PC-3 (cell line): ENCODE results near the gene MACROD1. TPM values are rescaled to one million over a fixed set of nuclear protein-coding genes. Genes with fewer than 3 reads are reported as not detected.

Experiments used
- ATAC-seq: fragments of 200-7000 bp; cut with Tn5 transposase; 2 replicates; pipeline ENCODE4 v1.9.1; 2020; ENCODE audit warnings: mild to moderate bottlenecking, moderate library complexity
- BruUV-seq: library from RNA; stranded (reverse); fragments of 400-500 nt; replicated peaks from 2 replicates; lab custom pipeline; 2021; lab: Mats Ljungman, UMichigan
- CTCF ChIA-PET: fragments of 300-600 bp; sonication (Branson Sonifier 250); formaldehyde crosslinking; loops from one replicate; lab custom pipeline; 2022; ENCODE audit warnings: antibody characterized with exemption; lab: Charles Lee
- POLR2A ChIA-PET: fragments of 300-600 bp; sonication (Branson Sonifier 250); formaldehyde crosslinking; loops from one replicate; lab custom pipeline; 2022; ENCODE audit warnings: antibody characterized with exemption; ENCODE audit not compliant: unreplicated experiment; lab: Charles Lee
- DNase-seq: peaks from one replicate; pipeline ENCODE4 v3.0.0-alpha.2; 2015
- H2AFZ ChIP-seq: fragments of 300-600 bp; sonication (generic); 2 replicates; pipeline ENCODE4 v1.6.0; 2016; ENCODE audit warnings: antibody characterized with exemption, low read length
- H3F3A ChIP-seq: fragments of 300-600 bp; sonication (generic); one replicate; pipeline ENCODE4 v1.6.0; 2017; ENCODE audit warnings: antibody characterized with exemption, low read length, control low read depth, mild to moderate bottlenecking; ENCODE audit not compliant: unreplicated experiment
- H3K27ac ChIP-seq: fragments of 300-600 bp; sonication (generic); 2 replicates; pipeline ENCODE4 v1.5.1; 2016; ENCODE audit warnings: mild to moderate bottlenecking, low read length
- H3K27me3 ChIP-seq: fragments of 300-600 bp; sonication (generic); 2 replicates; pipeline ENCODE4 v1.6.1; 2016; ENCODE audit warnings: low read length, mixed read lengths
- H3K36me3 ChIP-seq: fragments of 300-600 bp; sonication (generic); 2 replicates; pipeline ENCODE4 v1.6.1; 2016; ENCODE audit warnings: low read depth, mixed run types, low read length, mixed read lengths
- H3K4me1 ChIP-seq: fragments of 300-600 bp; sonication (generic); 2 replicates; pipeline ENCODE4 v1.5.1; 2016; ENCODE audit warnings: low read length; ENCODE audit not compliant: insufficient read depth
- H3K4me2 ChIP-seq: fragments of 300-600 bp; sonication (generic); 2 replicates; pipeline ENCODE4 v1.6.0; 2016; ENCODE audit warnings: low read length
- H3K4me3 ChIP-seq: fragments of 300-600 bp; sonication (generic); 2 replicates; pipeline ENCODE4 v1.5.1; 2016; ENCODE audit warnings: mild to moderate bottlenecking, low read length, mixed read lengths
- H3K79me2 ChIP-seq: fragments of 300-600 bp; sonication (generic); 2 replicates; pipeline ENCODE4 v1.6.1; 2017; ENCODE audit warnings: low read length, mixed read lengths
- H3K9ac ChIP-seq: fragments of 300-600 bp; sonication (generic); 2 replicates; pipeline ENCODE4 v1.6.0; 2016; ENCODE audit warnings: mild to moderate bottlenecking, low read length
- H3K9me2 ChIP-seq: fragments of 300-600 bp; sonication (generic); replicated peaks from 2 replicates; pipeline ENCODE4 v1.6.1; 2016; ENCODE audit warnings: mixed run types, low read length, mixed read lengths
- H3K9me3 ChIP-seq: fragments of 300-600 bp; sonication (generic); 2 replicates; pipeline ENCODE4 v1.6.1; 2016; ENCODE audit warnings: low read length, mixed read lengths
- H4K20me1 ChIP-seq: fragments of 300-600 bp; sonication (generic); 2 replicates; pipeline ENCODE4 v1.6.1; 2016; ENCODE audit warnings: low read length, mixed read lengths
- EZH2 ChIP-seq: fragments of 300-600 bp; sonication (generic); IDR thresholded peaks from one replicate; pipeline ENCODE4 v1.6.1; 2017; ENCODE audit warnings: antibody characterized with exemption, mild to moderate bottlenecking, low read length; ENCODE audit not compliant: unreplicated experiment
- EZH2phosphoT487 ChIP-seq: fragments of 300-600 bp; sonication (generic); IDR thresholded peaks from 2 replicates; pipeline ENCODE4 v1.6.1; 2018; ENCODE audit warnings: mild to moderate bottlenecking, antibody characterized with exemption, low read length, borderline replicate concordance
- intact Hi-C: fragments of 100-400 bp; cut with micrococcal nuclease; formaldehyde crosslinking; loops from 2 replicates; pipeline ENCODE4 v1.9.0; 2023
- total RNA-seq: library from RNA; depleted of rRNA; stranded (reverse); fragments of >200 nt; gene quantifications from 2 replicates; pipeline ENCODE4 v1.2.3, GENCODE V29; 2014
- TF ChIP-seq, protein P1 (sequence below): fragments of 300-600 bp; sonication (generic); conservative IDR thresholded peaks from 2 replicates; pipeline ENCODE4 v1.5.1; 2017; ENCODE audit warnings: antibody characterized with exemption, low read depth, mild to moderate bottlenecking, low read length

The MACROD1 gene
- total RNA-seq, 1 experiment from 2014 or later: 71.4 TPM

DNA sequence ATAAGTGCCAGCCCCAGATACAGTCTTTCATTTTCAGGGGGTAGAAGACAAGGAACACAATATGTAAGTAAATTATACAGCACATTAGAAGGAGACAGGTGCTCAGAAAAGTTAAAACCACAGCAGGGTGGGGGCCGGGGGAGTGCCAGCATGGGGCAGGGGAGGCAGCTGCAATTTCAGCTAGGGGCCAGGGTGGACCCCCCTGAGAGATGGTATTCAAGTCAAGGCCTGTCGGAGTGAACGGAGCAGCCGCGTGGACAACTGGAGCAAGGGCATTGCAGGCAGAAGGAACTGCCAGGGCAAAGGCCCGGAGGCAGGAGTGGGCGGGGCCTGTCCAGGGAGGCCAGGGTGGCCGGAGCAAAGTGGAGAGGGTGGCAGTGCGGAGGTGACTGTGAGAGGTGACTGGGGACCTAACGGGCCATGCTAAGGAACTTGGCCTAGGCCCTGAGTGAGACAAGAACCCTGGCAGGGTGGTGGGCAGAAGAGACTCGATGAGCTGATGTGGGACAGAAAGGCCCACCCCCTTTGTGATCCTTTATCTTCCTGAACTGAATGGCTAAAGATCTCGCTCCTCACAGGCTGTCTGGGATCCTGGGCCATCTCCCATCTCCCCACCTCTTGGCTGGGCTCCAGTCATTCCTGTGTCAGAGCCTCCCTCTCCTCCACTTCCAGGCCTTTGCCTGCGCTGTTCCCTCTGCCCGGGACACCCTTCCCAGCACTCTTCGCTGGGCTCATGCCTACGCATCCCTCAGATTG, 152.6 kb downstream of the MACROD1 start:
- BruUV-seq: no TSS peak
- no peaks in the 10 kb centered on the region for H3K79me2 ChIP-seq
- no peak overlapping the region for H3K4me3 ChIP-seq
- H4K20me1 ChIP-seq: no peaks in the 10 kb centered on the region
- no peak for DNase-seq
- H3K27ac ChIP-seq: no peak overlapping the region
- no peak overlapping the region for H3K4me2 ChIP-seq
- no peaks in the 10 kb centered on the region for H3K27me3 ChIP-seq
- H3K36me3 ChIP-seq: no peaks in the 10 kb centered on the region
- H3F3A ChIP-seq: no peaks in the 10 kb centered on the region
- H3K9me3 ChIP-seq: no peaks in the 10 kb centered on the region
- intact Hi-C loops: no loop called here
- no peak overlapping the region for H3K9ac ChIP-seq
- H3K9me2 ChIP-seq: no peaks in the 10 kb centered on the region
- H2AFZ ChIP-seq: no peak overlapping the region
- H3K4me1 ChIP-seq: no peaks in the 10 kb centered on the region
- no peak for TF ChIP-seq EZH2phosphoT487
- TF ChIP-seq, protein P1, sequence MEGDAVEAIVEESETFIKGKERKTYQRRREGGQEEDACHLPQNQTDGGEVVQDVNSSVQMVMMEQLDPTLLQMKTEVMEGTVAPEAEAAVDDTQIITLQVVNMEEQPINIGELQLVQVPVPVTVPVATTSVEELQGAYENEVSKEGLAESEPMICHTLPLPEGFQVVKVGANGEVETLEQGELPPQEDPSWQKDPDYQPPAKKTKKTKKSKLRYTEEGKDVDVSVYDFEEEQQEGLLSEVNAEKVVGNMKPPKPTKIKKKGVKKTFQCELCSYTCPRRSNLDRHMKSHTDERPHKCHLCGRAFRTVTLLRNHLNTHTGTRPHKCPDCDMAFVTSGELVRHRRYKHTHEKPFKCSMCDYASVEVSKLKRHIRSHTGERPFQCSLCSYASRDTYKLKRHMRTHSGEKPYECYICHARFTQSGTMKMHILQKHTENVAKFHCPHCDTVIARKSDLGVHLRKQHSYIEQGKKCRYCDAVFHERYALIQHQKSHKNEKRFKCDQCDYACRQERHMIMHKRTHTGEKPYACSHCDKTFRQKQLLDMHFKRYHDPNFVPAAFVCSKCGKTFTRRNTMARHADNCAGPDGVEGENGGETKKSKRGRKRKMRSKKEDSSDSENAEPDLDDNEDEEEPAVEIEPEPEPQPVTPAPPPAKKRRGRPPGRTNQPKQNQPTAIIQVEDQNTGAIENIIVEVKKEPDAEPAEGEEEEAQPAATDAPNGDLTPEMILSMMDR: no peak
- TF ChIP-seq EZH2: no peak
- CTCF ChIA-PET: no interaction called here
- POLR2A ChIA-PET: no interaction called here
- no peak for ATAC-seq

- intact Hi-C loops: no loop called here
- DNase-seq (no peak), ATAC-seq (no peak)
- no peak overlapping the region for H3K9ac ChIP-seq
- peaks cover 7% of the 10 kb centered on the region; the same call in 1 of the 2 replicates for H3K4me1 ChIP-seq
- H3K4me3 ChIP-seq: no peak overlapping the region
- POLR2A ChIA-PET: no interaction called here
- no peaks in the 10 kb centered on the region for H3K9me3 ChIP-seq
- H3K9me2 ChIP-seq: no peaks in the 10 kb centered on the region
- H3K27ac ChIP-seq: no peak overlapping the region
- H3F3A ChIP-seq: no peaks in the 10 kb centered on the region
- H3K4me2 ChIP-seq: no peak overlapping the region
- no peak overlapping the region for H2AFZ ChIP-seq
- H3K79me2 ChIP-seq: no peaks in the 10 kb centered on the region
- no peaks in the 10 kb centered on the region for H3K27me3 ChIP-seq
- no peaks in the 10 kb centered on the region for H3K36me3 ChIP-seq
- no TSS peak for BruUV-seq
- H4K20me1 ChIP-seq: no peaks in the 10 kb centered on the region
- TF ChIP-seq, protein P1: no peak
- no peak for TF ChIP-seq EZH2phosphoT487
- TF ChIP-seq EZH2: no peak
- CTCF ChIA-PET: no interaction called here
These were observed 154.5 kb downstream of the MACROD1 start for GRCh38 chr11:64011371-64011770.

- ATAC-seq (no peak), DNase-seq (no peak)
- H2AFZ ChIP-seq: no peak overlapping the region
- no peak overlapping the region for H3K27ac ChIP-seq
- no peaks in the 10 kb centered on the region for H3K27me3 ChIP-seq
- H3K36me3 ChIP-seq: no peaks in the 10 kb centered on the region
- H3K79me2 ChIP-seq: no peaks in the 10 kb centered on the region
- H3K4me2 ChIP-seq: no peak overlapping the region
- H3K9ac ChIP-seq: no peak overlapping the region
- no TSS peak for BruUV-seq
- POLR2A ChIA-PET: no interaction called here
- no peaks in the 10 kb centered on the region for H3K9me2 ChIP-seq
- H3K4me1 ChIP-seq: peaks cover 7% of the 10 kb centered on the region; the same call in 1 of the 2 replicates
- intact Hi-C loops: no loop called here
- CTCF ChIA-PET: no interaction called here
- no peaks in the 10 kb centered on the region for H3F3A ChIP-seq
- no peak overlapping the region for H3K4me3 ChIP-seq
- H4K20me1 ChIP-seq: no peaks in the 10 kb centered on the region
- no peaks in the 10 kb centered on the region for H3K9me3 ChIP-seq
- no peak for TF ChIP-seq EZH2phosphoT487
- TF ChIP-seq, protein P1: no peak
- TF ChIP-seq EZH2: no peak
These were observed 155.1 kb downstream of the MACROD1 start for GRCh38 chr11:64010783-64011182.
